Inflammatory macrophage (primary cell): ENCODE results near the gene BCKDK.
"Not testable (repeated sequence)": the region's sequence is repeated elsewhere in the genome, so short reads cannot be mapped to it uniquely, and the experiment has no call there.

Experiments used
- DNase-seq, 2 donors: peaks; one replicate each; pipeline ENCODE4 v3.0.0-alpha.2; 2020 to 2022

The BCKDK gene

GRCh38 chr16:31099860-31100638 is 8.1 kb upstream of the BCKDK start:
- DNase-seq: peak in 1 of 2 donors; percentile 43

GRCh38 chr16:31100876-31101641 is 7.1 kb upstream of the BCKDK start:
- DNase-seq: not testable (repeated sequence)

- DNase-seq: peak; percentile 82 to 84
Measured at GRCh38 chr16:31105677-31106213, 2.4 kb upstream of the BCKDK start.

- no peak for DNase-seq
Measured at GRCh38 chr16:31106509-31107464, 1.4 kb upstream of the BCKDK start.

- no peak for DNase-seq
Measured at GRCh38 chr16:31107465-31107867, 720 bp upstream of the BCKDK start.

GRCh38 chr16:31108794-31109558 is 790 bp downstream of the BCKDK start:
- DNase-seq: no peak

GRCh38 chr16:31109622-31110021 is 1.4 kb downstream of the BCKDK start:
- DNase-seq: no peak

- no peak for DNase-seq
Measured at GRCh38 chr16:31110106-31111034, 2.2 kb downstream of the BCKDK start.

- DNase-seq: no peak
Measured at GRCh38 chr16:31111881-31112466, 3.8 kb downstream of the BCKDK start.

GRCh38 chr16:31112711-31113110 is 4.5 kb downstream of the BCKDK start:
- DNase-seq: no peak

GRCh38 chr16:31113121-31114120 is 5.2 kb downstream of the BCKDK start:
- DNase-seq: peak; percentile 88 to 92

- no peak for DNase-seq
Measured at GRCh38 chr16:31114468-31114867, 6.3 kb downstream of the BCKDK start.

- DNase-seq: peak; percentile 99 to 100
Measured at GRCh38 chr16:31117384-31118222, 9.4 kb downstream of the BCKDK start, which contains the start of gene KAT8. TSS of gene KAT8 (plus strand) at chr16:31117664. CDS start at chr16:31117682, 18 bp downstream.

GRCh38 chr16:31118223-31119155 is 10.3 kb downstream of the BCKDK start:
- peak; percentile 81 to 90 for DNase-seq

GRCh38 chr16:31120129-31120528 is 11.9 kb downstream of the BCKDK start:
- DNase-seq: no peak

- no peak for DNase-seq
Measured at GRCh38 chr16:31125844-31126243, 17.7 kb downstream of the BCKDK start.
